GM12878 (cell line): ENCODE results near the gene ZNF776. TPM values are rescaled to one million over a fixed set of nuclear protein-coding genes. Genes with fewer than 3 reads are reported as not detected.

ENCODE experiments used
- ATAC-seq: fragments of 200-7000 bp; cut with Tn5 transposase; 3 replicates; pipeline ENCODE4 v1.9.1; 2020; ENCODE audit warnings: mild to moderate bottlenecking, moderate library complexity
- BruUV-seq: library from RNA; stranded (reverse); fragments of 400-500 nt; replicated peaks from 2 replicates; lab custom pipeline; 2021; lab: Mats Ljungman, UMichigan
- CTCF ChIA-PET: fragments of 300-600 bp; sonication (Branson Sonifier 250); formaldehyde crosslinking; extraction: SDS; loops from one replicate; lab custom pipeline; 2021; ENCODE audit warnings: inconsistent platforms; lab: Yijun Ruan, JAX
- POLR2A ChIA-PET: fragments of 350-600 bp; formaldehyde crosslinking; extraction: SDS; loops from one replicate; lab custom pipeline; 2021; ENCODE audit warnings: inconsistent platforms; lab: Charles Lee
- RAD21 ChIA-PET: fragments of 300-600 bp; sonication (Branson Sonifier 250); formaldehyde crosslinking; loops from one replicate; lab custom pipeline; 2023; ENCODE audit warnings: antibody characterized with exemption; ENCODE audit not compliant: unreplicated experiment; lab: Charles Lee
- SMC1A ChIA-PET: fragments of 300-600 bp; sonication (Branson Sonifier 250); formaldehyde crosslinking; loops from one replicate; lab custom pipeline; 2023; ENCODE audit not compliant: unreplicated experiment, uncharacterized antibody; lab: Charles Lee
- DNase-seq: peaks from one replicate; pipeline ENCODE4 v3.0.0-alpha.2; 2011; ENCODE audit warnings: low read depth, low spot score
- FAIRE-seq: peaks from 3 replicates; lab custom pipeline; 2011; peaks lifted over from hg19 to GRCh38; lab: Jason Lieb, UNC
- H2AFZ ChIP-seq: 2 replicates; pipeline ENCODE4 v1.6.0; 2011; ENCODE audit warnings: low read depth, low read length, control low read depth; ENCODE audit not compliant: control insufficient read depth
- H3K27ac ChIP-seq: 2 replicates; pipeline ENCODE4 v1.5.1; 2011; ENCODE audit warnings: control low read depth; ENCODE audit not compliant: control insufficient read depth, insufficient read depth
- H3K27me3 ChIP-seq, 2 experiments: replicated peaks in 1 of 2; 2 replicates each; pipeline versions ENCODE4 v1.6.0 to v1.6.1; 2011; ENCODE audit warnings: low read length in 1 of 2; ENCODE audit not compliant: control insufficient read depth in 2 of 2, insufficient read depth in 2 of 2
- H3K36me3 ChIP-seq, 2 experiments: 2 replicates each; pipeline ENCODE4 v1.5.1; 2011; ENCODE audit warnings: low read length in 1 of 2; ENCODE audit not compliant: control insufficient read depth in 2 of 2, insufficient read depth in 2 of 2
- H3K4me1 ChIP-seq: 2 replicates; pipeline ENCODE4 v1.6.1; 2011; ENCODE audit warnings: mild to moderate bottlenecking, low read length, moderate library complexity, mixed read lengths; ENCODE audit not compliant: control insufficient read depth, insufficient read depth
- H3K4me2 ChIP-seq: 2 replicates; pipeline ENCODE4 v1.6.0; 2011; ENCODE audit warnings: control low read depth; ENCODE audit not compliant: control insufficient read depth, insufficient read depth
- H3K4me3 ChIP-seq: fragments of 200-600 bp; sonication (generic); 2 replicates; pipeline ENCODE4 v1.5.1; 2016
- H3K79me2 ChIP-seq: 2 replicates; pipeline ENCODE4 v1.6.0; 2011; ENCODE audit warnings: low read length; ENCODE audit not compliant: control insufficient read depth, insufficient read depth
- H3K9ac ChIP-seq: 2 replicates; pipeline ENCODE4 v1.8.0; 2011; ENCODE audit warnings: low read length, control low read depth, mixed read lengths; ENCODE audit not compliant: control insufficient read depth, insufficient read depth
- H3K9me3 ChIP-seq: replicated peaks from 3 replicates; pipeline ENCODE4 v1.5.1; 2011; ENCODE audit warnings: mild to moderate bottlenecking, low read length; ENCODE audit not compliant: control insufficient read depth, insufficient read depth
- H4K20me1 ChIP-seq: 2 replicates; pipeline ENCODE4 v1.6.0; 2011; ENCODE audit not compliant: control insufficient read depth, insufficient read depth
- BCL11A ChIP-seq: IDR thresholded peaks from 2 replicates; pipeline ENCODE4 v1.6.1; 2011; ENCODE audit warnings: low read depth, low read length
- EP300 ChIP-seq, 2 experiments: fragments of 150-350 bp in 1 of 2; IDR thresholded peaks; 2 replicates each; pipeline ENCODE4 v1.6.1; 2011 to 2012; ENCODE audit warnings: low read depth in 2 of 2, low read length in 2 of 2, borderline replicate concordance in 1 of 2, improper control_type of control experiment in 1 of 2, inconsistent platforms in 1 of 2; ENCODE audit not compliant: control insufficient read depth in 1 of 2
- FOXM1 ChIP-seq: IDR thresholded peaks from 2 replicates; pipeline ENCODE4 v1.6.1; 2012; ENCODE audit warnings: low read depth, mild to moderate bottlenecking, inconsistent platforms, low read length, moderate library complexity
- GATAD2B ChIP-seq: fragments of 450-650 bp; conservative IDR thresholded peaks from 2 replicates; pipeline ENCODE4 v1.6.1; 2017; ENCODE audit warnings: low read depth, mild to moderate bottlenecking, moderate library complexity
- HDAC2 ChIP-seq: fragments of 200-600 bp; sonication (generic); IDR thresholded peaks from 2 replicates; pipeline ENCODE4 v1.6.1; 2017
- MXI1 ChIP-seq: fragments of 150-350 bp; IDR thresholded peaks from 2 replicates; pipeline ENCODE4 v1.6.1; 2011; ENCODE audit warnings: low read depth, mild to moderate bottlenecking, inconsistent platforms, low read length, improper control_type of control experiment
- NR2F1 ChIP-seq: fragments of 450-650 bp; conservative IDR thresholded peaks from 2 replicates; pipeline ENCODE4 v1.6.1; 2017; ENCODE audit warnings: mild to moderate bottlenecking
- POLR2A ChIP-seq: IDR thresholded peaks from 2 replicates; pipeline ENCODE4 v1.6.1; 2011; ENCODE audit warnings: low read depth, mild to moderate bottlenecking, low read length
- RELA ChIP-seq: fragments of 450-650 bp; IDR thresholded peaks from 2 replicates; pipeline ENCODE4 v1.8.0; 2014; ENCODE audit warnings: borderline replicate concordance; ENCODE audit not compliant: partially characterized antibody
- SIN3A ChIP-seq: IDR thresholded peaks from 2 replicates; pipeline ENCODE4 v1.6.1; 2012; ENCODE audit warnings: low read depth, low read length, improper control_type of control experiment
- SKIL ChIP-seq: fragments of 450-650 bp; IDR thresholded peaks from 2 replicates; pipeline ENCODE4 v1.6.1; 2017; ENCODE audit warnings: mild to moderate bottlenecking, low read depth, inconsistent platforms; ENCODE audit not compliant: poor library complexity, severe bottlenecking
- TBL1XR1 ChIP-seq: IDR thresholded peaks from 2 replicates; pipeline ENCODE4 v1.6.1; 2012; ENCODE audit warnings: low read depth, low read length, improper control_type of control experiment
- ZBED1 ChIP-seq: IDR thresholded peaks from 2 replicates; pipeline ENCODE4 v1.6.1; 2016; ENCODE audit warnings: borderline replicate concordance
- ZNF207 ChIP-seq: fragments of 450-650 bp; IDR thresholded peaks from 2 replicates; pipeline ENCODE4 v1.6.1; 2014; ENCODE audit warnings: antibody characterized with exemption, mild to moderate bottlenecking, borderline replicate concordance
- ZNF217 ChIP-seq: fragments of 450-650 bp; IDR thresholded peaks from 2 replicates; pipeline ENCODE4 v1.6.1; 2017; ENCODE audit warnings: antibody characterized with exemption, mild to moderate bottlenecking
- ZNF24 ChIP-seq: fragments of 450-650 bp; IDR thresholded peaks from 2 replicates; pipeline ENCODE4 v1.6.1; 2017; ENCODE audit warnings: antibody characterized with exemption, mild to moderate bottlenecking
- WGBS: methylation state at CpG from one replicate; pipeline ENCODE4 v1.1.6; 2016; ENCODE audit warnings: low lambda C conversion rate; ENCODE audit not compliant: insufficient replicate concordance, insufficient coverage; ENCODE audit errors: missing lambda C conversion rate; 5-methylcytosine and 5-hydroxymethylcytosine counted together
- in situ Hi-C: fragments of 300-500 bp; cut with MboI; formaldehyde crosslinking; loops from 9 replicates; pipeline ENCODE4 v1.14.3; 2018; ENCODE audit warnings: mixed read lengths
- intact Hi-C: fragments of 100-400 bp; cut with micrococcal nuclease; formaldehyde crosslinking; loops from one replicate; pipeline ENCODE4 v1.14.2; 2022; ENCODE audit not compliant: unreplicated experiment
- polyA plus RNA-seq, 11 experiments: library from polyadenylated mRNA; depleted of rRNA in 4 of 11; unstranded in 6 of 11; stranded (reverse) in 5 of 11; fragments of >200 nt; fragmentation: Nextera tagmentation in 4 of 11; fragmentation: Illumina TruSeq in 1 of 11; extraction: Ambion mirVana in 4 of 11; extraction: Trizol in 1 of 11; gene quantifications; 1 replicate in 1 of 11; 2 replicates in 10 of 11; pipeline versions ENCODE4 v1.2.1 to v1.2.3, GENCODE V29; 2011 to 2016; ENCODE audit warnings: inconsistent platforms in 2 of 11, missing spikeins in 2 of 11, low read depth in 1 of 11
- total RNA-seq, 4 experiments: library from RNA; depleted of rRNA in 3 of 4; stranded (reverse); fragments of >200 nt in 3 of 4; fragmentation: Illumina TruSeq in 1 of 4; extraction: Trizol in 1 of 4; gene quantifications; 2 replicates each; pipeline versions ENCODE4 v1.2.1 to v1.2.3, GENCODE V29; 2013 to 2021

The ZNF776 gene
- total and polyA plus RNA-seq, 10 of the 15 experiments (the other 5 are each of a cell fraction or from before 2014, with no cell fraction given), result 1.9 to 16.3 (median 11.7) TPM

GRCh38 chr19:57786286-57786685, 39.7 kb downstream of the ZNF776 start:
- SMC1A ChIA-PET, result no interaction called here
- Histone ChIP-seq H3K4me2 (no peak overlapping the region), H2AFZ (no peak overlapping the region), H3K27ac (no peak overlapping the region), H3K4me1 (no peaks in the 10 kb centered on the region), H4K20me1 (no peaks in the 10 kb centered on the region), H3K27me3 (no peaks in the 10 kb centered on the region), H3K4me3 (no peak overlapping the region), H3K79me2 (no peaks in the 10 kb centered on the region; the same call in 1 of the 2 replicates), H3K9ac (no peak overlapping the region), H3K36me3 (peaks cover 3 to 8% of the 10 kb centered on the region in 2 experiments; a peak in 3 of 4 replicates), H3K9me3 (peaks cover 20% of the 10 kb centered on the region; the same call in 2 of the 3 replicates)
- 98% methylated on average over 34 of the region's 38 CpGs for WGBS
- ATAC-seq, result no peak
- intact Hi-C loops, result no loop called here
- DNase-seq, result no peak
- in situ Hi-C loops, result no loop called here
- FAIRE-seq, result no peak
- no TSS peak for BruUV-seq
- TF ChIP-seq POLR2A, result 0 out of 2 replicates have a peak, but pooled peaks have one; percentile 43
- TF ChIP-seq HDAC2, result no peak
- RAD21 ChIA-PET, result no interaction called here
- POLR2A ChIA-PET, result no interaction called here
- CTCF ChIA-PET, result no interaction called here

- H3K27me3 ChIP-seq, result no peaks in the 10 kb centered on the region
- ChIA-PET CTCF (no interaction called here), RAD21 (no interaction called here)
- 100% methylated on average over 5 of the region's 5 CpGs for WGBS
- H2AFZ ChIP-seq, result no peak overlapping the region
- FAIRE-seq, result no peak
- no peak overlapping the region for H3K9ac ChIP-seq
- intact Hi-C loops, result no loop called here
- H3K4me1 ChIP-seq, result no peaks in the 10 kb centered on the region
- H4K20me1 ChIP-seq, result no peaks in the 10 kb centered on the region
- H3K36me3 ChIP-seq, result peaks cover 3 to 8% of the 10 kb centered on the region in 2 experiments; a peak in 3 of 4 replicates
- DNase-seq, result no peak
- H3K27ac ChIP-seq, result no peak overlapping the region
- TF ChIP-seq ZNF24, result no peak
- TF ChIP-seq ZNF207, result no peak
- TF ChIP-seq SIN3A, result no peak
- TF ChIP-seq TBL1XR1, result no peak
- no peak for TF ChIP-seq NR2F1
- no peak for TF ChIP-seq GATAD2B
- TF ChIP-seq ZBED1, result no peak
- no peak for TF ChIP-seq SKIL
- no peak for TF ChIP-seq MXI1
- no peak for TF ChIP-seq RELA
- TF ChIP-seq EP300 (IDR thresholded peaks at IDR 0.05; ENCODE audit: borderline replicate concordance in 1 of 2, control insufficient read depth in 1 of 2, low read depth in 2 of 2, low read length in 2 of 2), result no peak
- no peak for TF ChIP-seq ZNF217
- no peak for TF ChIP-seq BCL11A
- TF ChIP-seq FOXM1, result no peak
- TF ChIP-seq, all 136 proteins: peak for 0
- Histone ChIP-seq H3K79me2 (no peaks in the 10 kb centered on the region; the same call in 1 of the 2 replicates), H3K4me3 (no peak overlapping the region), H3K4me2 (no peak overlapping the region), H3K9me3 (peaks cover 19% of the 10 kb centered on the region; the same call in 2 of the 3 replicates)
- in situ Hi-C loops, result no loop called here
- POLR2A ChIA-PET, result no interaction called here
- ATAC-seq, result no peak
- SMC1A ChIA-PET, result no interaction called here
- BruUV-seq, result no TSS peak
Measured at GRCh38 chr19:57786906-57787305, 40.3 kb downstream of the ZNF776 start.
